Peyer's patch (tissue), 4 donors: ENCODE results near the gene KCNQ1.

ENCODE experiments used
- CTCF ChIP-seq, 6 experiments: fragments of 450-650 bp in 4 of 6; fragments of 200-600 bp in 2 of 6; sonication (generic) in 1 of 6; IDR thresholded peaks; one replicate each; pipeline ENCODE4 v1.5.1; 2017 to 2019; ENCODE audit warnings: antibody characterized with exemption in 6 of 6, mild to moderate bottlenecking in 3 of 6, moderate library complexity in 1 of 6
- POLR2A ChIP-seq, 2 donors: fragments of 450-650 bp; IDR thresholded peaks; one replicate each; pipeline ENCODE4 v1.5.1; 2017; ENCODE audit warnings: antibody characterized with exemption in 2 of 2, mild to moderate bottlenecking in 2 of 2, moderate library complexity in 2 of 2

GRCh38 chr11:2825889-2826678, 381.3 kb downstream of the KCNQ1 start:
- TF ChIP-seq CTCF (IDR thresholded peaks at IDR 0.05), result no peak
- no peak for TF ChIP-seq POLR2A (IDR thresholded peaks at IDR 0.05)
